HG03175 (cell line): ENCODE data around the gene BICRAL.
"Not testable (repeated sequence)": the region's sequence is repeated elsewhere in the genome, so short reads cannot be mapped to it uniquely, and the experiment has no call there.

Source experiments
- ATAC-seq: cut with Tn5 transposase; IDR thresholded peaks from one replicate; pipeline ENCODE4 v1.9.1; 2021; ENCODE audit warnings: mild to moderate bottlenecking, moderate library complexity; ENCODE audit not compliant: unreplicated experiment

Gene BICRAL

GRCh38 chr6:42781796-42782688 is at the start of gene BICRAL:
TSS of gene BICRAL (plus strand) at chr6:42782052. CDS start at chr6:42822023, 39,971 bp downstream.
- no peak for ATAC-seq

- ATAC-seq: not testable (repeated sequence)
Measured at GRCh38 chr6:42733867-42734481, 47.9 kb upstream of the BICRAL start.

- ATAC-seq: no peak
Measured at GRCh38 chr6:42735976-42736375, 45.9 kb upstream of the BICRAL start.

- ATAC-seq: no peak
Measured at GRCh38 chr6:42740725-42741124, 41.1 kb upstream of the BICRAL start.

- no peak for ATAC-seq
Measured at GRCh38 chr6:42742116-42742894, 39.5 kb upstream of the BICRAL start.

GRCh38 chr6:42744351-42744893 is 37.4 kb upstream of the BICRAL start:
- ATAC-seq: no peak

GRCh38 chr6:42745083-42745639 is 36.7 kb upstream of the BICRAL start:
- no peak for ATAC-seq

GRCh38 chr6:42745640-42746462 is 36.0 kb upstream of the BICRAL start, which contains the start of gene TBCC:
TSS of gene TBCC (minus strand) at chr6:42746103. CDS start at chr6:42746073, 30 bp downstream.
- peak; percentile 82 for ATAC-seq

- ATAC-seq: peak; percentile 50
Measured at GRCh38 chr6:42746463-42747391, 35.1 kb upstream of the BICRAL start.

GRCh38 chr6:42748203-42748898 is 33.5 kb upstream of the BICRAL start:
- no peak for ATAC-seq

GRCh38 chr6:42751055-42751454 is 30.8 kb upstream of the BICRAL start:
- no peak for ATAC-seq

- no peak for ATAC-seq
Measured at GRCh38 chr6:42754759-42755158, 27.1 kb upstream of the BICRAL start.

- ATAC-seq: no peak
Measured at GRCh38 chr6:42756722-42757121, 25.1 kb upstream of the BICRAL start.

- ATAC-seq: no peak
Measured at GRCh38 chr6:42758756-42759430, 23.0 kb upstream of the BICRAL start.

- no peak for ATAC-seq
Measured at GRCh38 chr6:42761287-42762067, 20.4 kb upstream of the BICRAL start.

- no peak for ATAC-seq
Measured at GRCh38 chr6:42762426-42762859, 19.4 kb upstream of the BICRAL start.

GRCh38 chr6:42762950-42763349 is 18.9 kb upstream of the BICRAL start:
- no peak for ATAC-seq
